Osteocyte (in vitro differentiated cells): ENCODE measurements around the gene SPRED3. TPM values are rescaled to one million over a fixed set of nuclear protein-coding genes. Genes with fewer than 3 reads are reported as not detected.

ENCODE experiments used
- DNase-seq: peaks from one replicate; pipeline ENCODE4 v3.0.0; 2021; ENCODE audit warnings: mixed read lengths; ENCODE audit not compliant: unreplicated experiment; ENCODE audit errors: extremely low spot score
- H3K27ac Mint-ChIP-seq: one replicate; pipeline ENCODE4 v1.8.0; 2021; ENCODE audit warnings: mild to moderate bottlenecking, mixed read lengths; ENCODE audit not compliant: unreplicated experiment
- H3K27me3 Mint-ChIP-seq: one replicate; pipeline ENCODE4 v1.8.0; 2021; ENCODE audit warnings: mixed read lengths; ENCODE audit not compliant: unreplicated experiment
- H3K36me3 Mint-ChIP-seq: one replicate; pipeline ENCODE4 v1.8.0; 2021; ENCODE audit warnings: mixed read lengths; ENCODE audit not compliant: unreplicated experiment
- H3K4me1 Mint-ChIP-seq: one replicate; pipeline ENCODE4 v1.8.0; 2021; ENCODE audit warnings: mixed read lengths; ENCODE audit not compliant: unreplicated experiment
- H3K4me3 Mint-ChIP-seq: one replicate; pipeline ENCODE4 v1.8.0; 2021; ENCODE audit warnings: mild to moderate bottlenecking, moderate library complexity, mixed read lengths; ENCODE audit not compliant: unreplicated experiment
- H3K9me3 Mint-ChIP-seq: one replicate; pipeline ENCODE4 v1.8.0; 2021; ENCODE audit warnings: mixed read lengths; ENCODE audit not compliant: unreplicated experiment
- CTCF ChIP-seq: fragments of 200-600 bp; sonication (generic); IDR thresholded peaks from 2 replicates; pipeline ENCODE4 v1.5.0; 2021; ENCODE audit warnings: antibody characterized with exemption, mild to moderate bottlenecking, moderate library complexity
- total RNA-seq: library from RNA; stranded (reverse); gene quantifications from 2 replicates; pipeline ENCODE4 v1.2.1, GENCODE V29; 2021

SPRED3 gene
- total RNA-seq, 1 donor from 2014 or later: 5.9 TPM

- no peak for DNase-seq
- H3K36me3 Mint-ChIP-seq: peaks cover 8% of the 10 kb centered on the region
- no peak for TF ChIP-seq CTCF
- no peak overlapping the region for H3K4me3 Mint-ChIP-seq
- peaks cover 2% of the 10 kb centered on the region for H3K4me1 Mint-ChIP-seq
- no peak overlapping the region for H3K27ac Mint-ChIP-seq
- no peaks in the 10 kb centered on the region for H3K27me3 Mint-ChIP-seq
- H3K9me3 Mint-ChIP-seq: no peaks in the 10 kb centered on the region
Observed at GRCh38 chr19:38395381-38396114, 7.1 kb downstream of the SPRED3 start.

DNA sequence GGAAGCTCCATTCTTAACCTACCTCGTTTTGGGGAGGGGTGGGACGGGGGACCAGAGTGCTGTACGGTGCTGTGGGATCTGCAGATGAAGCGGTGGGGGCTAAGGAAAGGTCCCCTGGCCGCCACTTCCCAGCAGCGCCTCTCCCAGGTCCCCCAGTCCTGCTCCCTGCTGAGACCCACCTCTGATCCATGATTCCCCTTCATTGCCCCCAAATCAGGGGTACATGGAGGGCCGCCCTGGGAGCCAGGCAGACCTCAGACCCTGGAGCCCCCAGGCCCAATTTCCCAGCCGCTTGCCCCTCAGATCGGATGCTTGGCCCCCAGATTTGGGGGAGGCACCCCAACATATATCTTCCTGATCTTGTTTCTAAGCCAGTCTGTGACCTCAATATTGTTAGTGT, 10.6 kb downstream of the SPRED3 start:
- Mint-ChIP-seq H3K36me3 (peaks cover 3% of the 10 kb centered on the region), H3K27me3 (no peaks in the 10 kb centered on the region), H3K9me3 (no peaks in the 10 kb centered on the region), H3K4me1 (peaks cover 5% of the 10 kb centered on the region), H3K27ac (no peak overlapping the region), H3K4me3 (no peak overlapping the region)
- TF ChIP-seq CTCF: no peak
- DNase-seq: no peak

- H3K27me3 Mint-ChIP-seq: no peaks in the 10 kb centered on the region
- peaks cover 8% of the 10 kb centered on the region for H3K4me1 Mint-ChIP-seq
- H3K9me3 Mint-ChIP-seq: no peaks in the 10 kb centered on the region
- peaks cover 2% of the 10 kb centered on the region for H3K36me3 Mint-ChIP-seq
- TF ChIP-seq CTCF: no peak
- no peak for DNase-seq
- no peak overlapping the region for H3K27ac Mint-ChIP-seq
- H3K4me3 Mint-ChIP-seq: no peak overlapping the region
Observed at GRCh38 chr19:38399537-38399936, 11.0 kb downstream of the SPRED3 start.

DNA sequence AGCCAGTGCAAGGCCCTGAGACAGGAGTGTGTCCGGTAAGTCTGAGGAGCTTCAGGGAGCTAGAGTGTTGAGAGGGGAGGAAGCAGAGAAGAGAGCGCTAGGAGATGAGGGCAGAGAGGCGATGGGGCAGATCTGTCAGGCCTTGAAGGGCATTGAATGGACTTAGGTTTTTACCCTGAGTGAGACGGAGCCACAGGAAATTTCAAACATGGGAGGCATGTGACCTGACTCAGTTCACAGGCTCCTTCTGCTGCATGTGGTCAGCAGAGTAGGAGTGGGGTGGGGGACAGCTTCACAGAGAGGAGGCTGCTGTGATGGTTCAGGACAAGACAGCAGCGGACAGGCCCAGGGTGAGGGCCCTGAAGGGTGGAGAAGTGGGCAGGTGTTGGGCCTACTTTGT, 11.9 kb downstream of the SPRED3 start:
- Mint-ChIP-seq H3K4me1 (peaks cover 8% of the 10 kb centered on the region), H3K27ac (no peak overlapping the region), H3K27me3 (no peaks in the 10 kb centered on the region), H3K4me3 (no peak overlapping the region), H3K9me3 (no peaks in the 10 kb centered on the region), H3K36me3 (peaks cover 4% of the 10 kb centered on the region)
- no peak for TF ChIP-seq CTCF
- no peak for DNase-seq

- Mint-ChIP-seq H3K36me3 (peaks cover 6% of the 10 kb centered on the region), H3K27ac (no peak overlapping the region), H3K27me3 (no peaks in the 10 kb centered on the region), H3K4me3 (no peak overlapping the region), H3K4me1 (peaks cover 8% of the 10 kb centered on the region), H3K9me3 (no peaks in the 10 kb centered on the region)
- DNase-seq: no peak
- TF ChIP-seq CTCF: no peak
Observed at GRCh38 chr19:38401148-38401547, 12.7 kb downstream of the SPRED3 start.
